ENCODE results near the gene CCDC59. TPM values are rescaled to one million over a fixed set of nuclear protein-coding genes. Genes with fewer than 3 reads are reported as not detected.

The CCDC59 gene
- polyA plus RNA-seq, 1 donor (not counting 4 experiments of a cell fraction or from before 2014, with no cell fraction given), result 29.5 TPM

DNA sequence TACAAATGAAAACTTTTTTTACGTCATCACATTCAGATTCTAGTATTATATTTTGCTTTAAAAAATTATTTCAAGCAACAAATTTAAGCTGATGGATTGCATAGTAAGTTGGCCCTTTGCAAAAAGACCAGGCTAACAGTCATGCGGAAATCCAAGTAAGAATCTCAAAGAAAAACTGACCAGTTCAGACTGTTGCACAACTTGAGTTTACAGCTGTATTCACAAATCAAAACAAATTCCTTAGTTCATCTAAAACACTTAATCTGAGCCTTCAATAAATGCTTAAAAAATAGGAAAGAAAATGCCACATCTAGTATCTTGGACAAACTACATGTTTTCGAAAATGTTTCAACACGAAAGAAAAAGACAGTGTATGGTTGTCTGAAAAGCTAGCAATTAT is 847 bp downstream of the CCDC59 start:
- no peak overlapping the region for H2AFZ ChIP-seq (ENCODE audit: control insufficient read depth, low read length)

GRCh38 chr12:82351390-82351789 is 6.8 kb downstream of the CCDC59 start:
- Histone ChIP-seq H3K4me2 (ENCODE audit: control insufficient read depth, extremely low read depth, insufficient read depth, low read depth, low read length) (no peak overlapping the region), H3K9me3 (ENCODE audit: control insufficient read depth, low read depth, low read length) (no peaks in the 10 kb centered on the region), H3K36me3 (ENCODE audit: control insufficient read depth in 2 of 2, extremely low read depth in 1 of 2, insufficient read depth in 2 of 2, low read length in 2 of 2) (peaks cover 8 to 10% of the 10 kb centered on the region in 2 experiments)

More for the DNA sequence above, 847 bp downstream of the CCDC59 start:
- peaks cover 5 to 8% of the 10 kb centered on the region in 2 experiments for H3K36me3 ChIP-seq (ENCODE audit: control insufficient read depth in 2 of 2, extremely low read depth in 1 of 2, insufficient read depth in 2 of 2, low read length in 2 of 2)
- H3K4me2 ChIP-seq (ENCODE audit: control insufficient read depth, extremely low read depth, insufficient read depth, low read depth, low read length), result peak overlapping the region; percentile 76
- DNase-seq (ENCODE audit: low read depth, low spot score), result no peak
- no peaks in the 10 kb centered on the region for H3K9me3 ChIP-seq (ENCODE audit: control insufficient read depth, low read depth, low read length)
- peak overlapping the region; percentile 99 for H3K27ac ChIP-seq (ENCODE audit: control insufficient read depth, insufficient read depth, low read length)
- no peak for FAIRE-seq
- H3K4me3 ChIP-seq (ENCODE audit: control insufficient read depth in 2 of 3, extremely low read depth in 1 of 3, insufficient read depth in 2 of 3, low read depth in 1 of 3, low read length in 3 of 3), result peak overlapping the region; percentile 88 to 99 (median 99)
- H4K20me1 ChIP-seq (ENCODE audit: control insufficient read depth, extremely low read depth, insufficient read depth, low read length), result no peaks in the 10 kb centered on the region
- H3K79me2 ChIP-seq (ENCODE audit: control insufficient read depth, insufficient read depth, low read length), result peaks cover 28% of the 10 kb centered on the region
- dilution Hi-C loops (cut with MboI; ENCODE audit: extremely low pct_ligation_motif_present, low sequenced_read_pairs), result no loop called here
- peak overlapping the region; percentile 99 for H3K9ac ChIP-seq (ENCODE audit: control insufficient read depth, extremely low read depth, insufficient read depth, low read length)
- peaks cover 9% of the 10 kb centered on the region for H3K4me1 ChIP-seq (ENCODE audit: control insufficient read depth, extremely low read depth, insufficient read depth, low read length)
- no peaks in the 10 kb centered on the region for H3K27me3 ChIP-seq (ENCODE audit: control insufficient read depth, extremely low read depth, insufficient read depth, low read length)
- no peaks in the 10 kb centered on the region for H3K9me1 ChIP-seq (ENCODE audit: control insufficient read depth, extremely low read depth, insufficient read depth, low read length)
- TF ChIP-seq, protein P1, sequence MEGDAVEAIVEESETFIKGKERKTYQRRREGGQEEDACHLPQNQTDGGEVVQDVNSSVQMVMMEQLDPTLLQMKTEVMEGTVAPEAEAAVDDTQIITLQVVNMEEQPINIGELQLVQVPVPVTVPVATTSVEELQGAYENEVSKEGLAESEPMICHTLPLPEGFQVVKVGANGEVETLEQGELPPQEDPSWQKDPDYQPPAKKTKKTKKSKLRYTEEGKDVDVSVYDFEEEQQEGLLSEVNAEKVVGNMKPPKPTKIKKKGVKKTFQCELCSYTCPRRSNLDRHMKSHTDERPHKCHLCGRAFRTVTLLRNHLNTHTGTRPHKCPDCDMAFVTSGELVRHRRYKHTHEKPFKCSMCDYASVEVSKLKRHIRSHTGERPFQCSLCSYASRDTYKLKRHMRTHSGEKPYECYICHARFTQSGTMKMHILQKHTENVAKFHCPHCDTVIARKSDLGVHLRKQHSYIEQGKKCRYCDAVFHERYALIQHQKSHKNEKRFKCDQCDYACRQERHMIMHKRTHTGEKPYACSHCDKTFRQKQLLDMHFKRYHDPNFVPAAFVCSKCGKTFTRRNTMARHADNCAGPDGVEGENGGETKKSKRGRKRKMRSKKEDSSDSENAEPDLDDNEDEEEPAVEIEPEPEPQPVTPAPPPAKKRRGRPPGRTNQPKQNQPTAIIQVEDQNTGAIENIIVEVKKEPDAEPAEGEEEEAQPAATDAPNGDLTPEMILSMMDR (optimal IDR thresholded peaks at IDR 0.05 in 1 of 3, IDR thresholded peaks at IDR 0.05 in 1 of 3, conservative IDR thresholded peaks at IDR 0.05 in 1 of 3; ENCODE audit: extremely low read depth in 1 of 3, insufficient read depth in 2 of 3, low read length in 3 of 3), result no peak
- no peak for TF ChIP-seq EZH2 (IDR thresholded peaks at IDR 0.05; ENCODE audit: low read length)

More at GRCh38 chr12:82351390-82351789, 6.8 kb downstream of the CCDC59 start:
- no peak overlapping the region for H3K9ac ChIP-seq (ENCODE audit: control insufficient read depth, extremely low read depth, insufficient read depth, low read length)
- H2AFZ ChIP-seq (ENCODE audit: control insufficient read depth, low read length), result no peak overlapping the region
- H3K4me1 ChIP-seq (ENCODE audit: control insufficient read depth, extremely low read depth, insufficient read depth, low read length), result no peaks in the 10 kb centered on the region
- no peaks in the 10 kb centered on the region for H3K9me1 ChIP-seq (ENCODE audit: control insufficient read depth, extremely low read depth, insufficient read depth, low read length)
- no peak for TF ChIP-seq EZH2 (IDR thresholded peaks at IDR 0.05; ENCODE audit: low read length)
- TF ChIP-seq, protein P1 (optimal IDR thresholded peaks at IDR 0.05 in 1 of 3, IDR thresholded peaks at IDR 0.05 in 1 of 3, conservative IDR thresholded peaks at IDR 0.05 in 1 of 3; ENCODE audit: extremely low read depth in 1 of 3, insufficient read depth in 2 of 3, low read length in 3 of 3), result no peak
- dilution Hi-C loops (cut with MboI; ENCODE audit: extremely low pct_ligation_motif_present, low sequenced_read_pairs), result no loop called here
- H3K79me2 ChIP-seq (ENCODE audit: control insufficient read depth, insufficient read depth, low read length), result peaks cover 10% of the 10 kb centered on the region
- FAIRE-seq (no peak), DNase-seq (ENCODE audit: low read depth, low spot score) (no peak)
- no peak overlapping the region for H3K4me3 ChIP-seq (ENCODE audit: control insufficient read depth in 2 of 3, extremely low read depth in 1 of 3, insufficient read depth in 2 of 3, low read depth in 1 of 3, low read length in 3 of 3)
- H3K27me3 ChIP-seq (ENCODE audit: control insufficient read depth, extremely low read depth, insufficient read depth, low read length), result no peaks in the 10 kb centered on the region
- H4K20me1 ChIP-seq (ENCODE audit: control insufficient read depth, extremely low read depth, insufficient read depth, low read length), result no peaks in the 10 kb centered on the region
- no peak overlapping the region for H3K27ac ChIP-seq (ENCODE audit: control insufficient read depth, insufficient read depth, low read length)

Measured in keratinocyte (primary cell).